ENCODE results near the gene UBE2J2. TPM values are rescaled to one million over a fixed set of nuclear protein-coding genes. Genes with fewer than 3 reads are reported as not detected.

The UBE2J2 gene
- polyA plus RNA-seq, 3 donors: 25.8 to 45.1 (median 39.5) TPM

DNA sequence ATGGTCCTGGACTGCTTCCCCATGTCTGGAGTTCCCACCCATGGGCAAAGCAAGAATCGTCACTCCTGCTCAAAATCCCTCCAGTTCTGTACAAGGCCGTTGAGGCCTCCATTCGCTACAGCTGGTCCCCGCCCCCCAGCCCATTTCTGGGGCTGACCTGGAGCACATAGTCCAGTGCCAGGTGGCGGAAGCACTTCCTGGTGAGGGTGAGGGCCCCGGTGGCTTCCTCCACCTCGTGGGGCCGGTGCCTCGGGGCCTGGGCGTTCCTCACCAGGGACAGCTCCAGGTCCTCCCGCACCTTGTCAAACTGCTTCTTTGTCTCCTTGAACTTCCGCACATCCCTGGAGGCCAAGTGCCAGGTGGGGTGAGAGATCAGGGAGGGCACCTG is 26.7 kb upstream of the UBE2J2 start:
- no peak overlapping the region for H3K27ac ChIP-seq (ENCODE audit: low read depth, low read length)
- 84 to 90% (median 87%) methylated on average over 12 of the region's 12 CpGs for WGBS, 3 donors

DNA sequence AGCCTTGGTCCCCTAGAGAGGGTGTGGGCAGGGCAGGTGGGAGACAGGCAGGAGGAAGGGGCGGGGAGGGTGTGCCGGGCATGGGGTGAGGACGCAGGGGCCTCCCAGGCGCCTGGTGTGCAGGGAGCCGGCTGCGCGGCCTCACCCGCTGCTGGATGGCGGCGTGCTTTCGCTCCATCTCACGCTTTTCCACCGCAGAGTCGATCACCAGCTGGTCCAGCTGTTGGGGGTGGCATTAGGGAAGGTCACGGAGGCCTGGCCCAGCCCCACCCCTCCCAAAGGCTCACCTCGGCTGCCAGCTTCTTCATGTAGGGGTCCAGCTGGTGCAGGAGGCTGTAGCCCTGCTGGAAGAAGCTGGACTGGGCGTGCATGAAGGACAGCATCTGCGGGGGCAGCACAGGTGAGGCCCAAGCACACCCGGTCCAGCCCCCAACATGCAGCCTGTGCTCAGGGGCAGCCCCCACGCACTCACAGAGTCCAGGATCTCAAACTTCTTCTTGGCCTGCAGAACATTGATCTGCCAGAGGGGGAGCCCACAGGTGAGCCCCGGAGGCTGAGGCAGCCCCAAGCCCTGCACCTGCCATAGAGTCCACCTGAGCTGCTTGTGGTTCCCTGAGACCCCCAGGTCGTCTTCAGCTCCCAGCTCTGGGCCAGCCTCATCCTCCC is 26.2 kb upstream of the UBE2J2 start:
- WGBS, 3 donors: 86 to 88% (median 88%) methylated on average over 22 of the region's 22 CpGs
- H3K27ac ChIP-seq (ENCODE audit: low read depth, low read length): no peak overlapping the region

GRCh38 chr1:1298861-1299685 is 25.4 kb upstream of the UBE2J2 start:
- 61 to 76% (median 71%) methylated on average over 25 to 30 of the region's 30 CpGs for WGBS, 3 donors
- H3K27ac ChIP-seq (ENCODE audit: low read depth, low read length): no peak overlapping the region

GRCh38 chr1:1297802-1298424 is 24.3 kb upstream of the UBE2J2 start:
- no peak overlapping the region for H3K27ac ChIP-seq (ENCODE audit: low read depth, low read length)
- 91 to 94% (median 93%) methylated on average over 25 to 31 of the region's 31 CpGs for WGBS, 3 donors

DNA sequence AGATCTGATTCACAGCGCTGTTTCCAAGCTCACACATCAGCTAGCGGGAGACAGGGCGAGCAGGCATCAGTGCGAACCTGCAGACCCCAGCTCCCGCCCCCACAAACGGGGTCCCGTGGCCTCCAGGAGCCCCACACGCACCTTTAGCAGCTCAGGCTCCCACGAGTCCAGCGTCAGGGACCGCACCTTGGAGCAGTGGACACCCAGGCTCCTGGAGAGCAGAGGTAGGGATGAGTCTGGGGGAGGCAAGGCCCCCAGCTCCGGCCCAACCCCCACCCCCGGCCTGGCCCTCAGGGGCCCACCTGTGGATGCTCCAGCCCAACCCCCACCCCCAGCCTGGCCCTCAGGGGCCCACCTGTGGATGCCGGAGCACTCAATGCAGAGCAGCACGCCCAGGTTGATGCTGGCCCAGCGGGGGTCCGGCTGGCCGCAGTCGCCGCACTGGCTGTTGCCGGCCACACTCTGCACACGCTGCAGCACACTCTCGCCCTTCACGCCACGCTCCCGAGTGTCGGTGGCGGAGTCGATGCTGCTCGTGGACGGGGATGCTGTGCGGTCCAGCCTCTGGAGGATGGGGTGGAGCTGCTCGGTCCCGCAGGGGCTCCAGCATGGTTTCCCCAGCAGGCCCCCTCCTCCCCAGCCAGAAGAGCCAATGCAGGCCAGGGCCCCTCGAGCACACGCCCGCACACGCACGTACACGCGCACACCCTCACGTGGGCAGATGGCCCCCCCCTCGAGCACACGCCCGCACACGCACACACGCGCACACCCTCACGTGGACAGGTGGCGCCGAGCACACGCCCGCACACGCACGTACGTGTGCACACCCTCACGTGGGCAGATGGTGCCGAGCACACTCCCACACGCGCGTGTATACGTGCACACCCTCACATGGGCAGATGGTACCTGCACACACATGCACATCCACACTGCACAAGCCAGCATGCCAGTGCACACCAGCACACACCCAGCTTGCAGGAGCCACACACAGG is 22.7 kb upstream of the UBE2J2 start:
- no peak overlapping the region for H3K27ac ChIP-seq (ENCODE audit: low read depth, low read length)
- WGBS, 3 donors: 92 to 96% (median 95%) methylated on average over 58 to 62 of the region's 62 CpGs

DNA sequence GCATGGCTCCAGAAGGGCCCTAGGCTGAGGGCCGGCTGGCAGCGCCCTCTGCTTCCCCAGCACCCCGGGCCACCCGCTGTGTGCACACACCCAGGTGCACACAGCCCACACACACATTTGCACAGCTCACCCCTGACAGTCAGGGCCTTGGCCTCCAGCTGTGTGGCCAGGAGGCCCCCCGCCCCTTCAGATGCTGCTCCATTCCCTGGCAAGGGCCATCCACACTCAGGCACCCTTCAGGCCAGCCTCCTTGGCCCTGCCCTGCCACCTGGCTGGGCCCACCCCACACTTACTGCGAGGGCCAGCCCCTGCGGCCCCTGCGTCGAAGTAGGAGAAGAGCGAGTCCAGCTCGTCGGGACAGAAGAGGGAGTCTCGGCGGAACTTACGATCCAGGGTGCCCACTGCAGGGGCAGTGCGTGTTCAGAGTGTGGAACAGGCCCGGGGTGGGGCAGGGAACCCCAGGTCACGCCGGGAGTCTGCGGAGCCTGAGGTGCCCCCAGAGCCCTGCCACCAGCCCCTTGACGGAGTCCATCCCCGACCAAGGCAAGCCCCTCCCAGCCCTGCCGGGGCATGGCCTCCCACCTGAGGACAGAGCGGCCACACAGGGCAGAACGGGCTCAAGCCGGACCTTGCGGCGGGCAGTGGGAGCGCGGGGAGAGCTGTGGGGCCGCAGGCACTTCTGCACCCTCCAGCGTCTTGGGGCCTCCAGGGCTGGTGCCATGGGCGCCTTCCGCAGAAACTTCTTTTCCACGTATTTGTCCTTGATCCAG is 21.7 kb upstream of the UBE2J2 start:
- WGBS, 3 donors: 94 to 97% (median 94%) methylated on average over 34 to 35 of the region's 35 CpGs

DNA sequence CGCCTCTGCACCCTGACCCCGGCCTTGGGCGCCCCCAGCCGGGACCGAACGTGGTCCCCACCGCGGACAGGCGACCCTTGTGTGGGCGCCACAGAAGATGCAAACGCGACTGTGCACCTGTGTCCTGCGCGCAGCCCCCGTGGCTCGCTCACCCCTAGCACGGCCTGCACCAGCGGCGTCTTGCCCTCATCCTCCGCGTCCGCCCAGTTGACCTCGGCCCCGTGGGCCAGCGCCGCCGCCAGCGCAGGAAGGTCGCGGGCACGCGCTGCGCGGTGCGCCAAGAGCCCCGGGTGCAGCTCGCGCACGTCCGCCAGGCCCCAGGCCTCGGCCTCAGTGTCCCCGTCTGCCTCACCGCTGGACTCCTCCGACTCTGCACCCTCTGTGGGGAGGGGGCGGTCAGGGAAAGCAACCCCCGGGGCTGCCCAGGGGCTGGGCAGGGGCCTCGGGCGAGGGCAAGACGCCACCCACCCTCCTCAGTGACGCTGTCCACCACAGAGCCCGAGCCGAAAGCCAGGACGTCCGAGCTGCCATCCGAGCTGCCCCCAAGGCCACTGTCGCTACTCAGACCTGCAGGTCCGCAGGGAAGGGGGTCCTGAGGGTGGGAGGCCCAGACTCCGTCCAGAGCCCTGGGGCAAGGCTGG is 20.7 kb upstream of the UBE2J2 start:
- 87 to 92% (median 89%) methylated on average over 57 to 58 of the region's 58 CpGs for WGBS, 3 donors

More for the DNA sequence above, 21.7 kb upstream of the UBE2J2 start:
- H3K27ac ChIP-seq (ENCODE audit: low read depth, low read length): no peak overlapping the region

DNA sequence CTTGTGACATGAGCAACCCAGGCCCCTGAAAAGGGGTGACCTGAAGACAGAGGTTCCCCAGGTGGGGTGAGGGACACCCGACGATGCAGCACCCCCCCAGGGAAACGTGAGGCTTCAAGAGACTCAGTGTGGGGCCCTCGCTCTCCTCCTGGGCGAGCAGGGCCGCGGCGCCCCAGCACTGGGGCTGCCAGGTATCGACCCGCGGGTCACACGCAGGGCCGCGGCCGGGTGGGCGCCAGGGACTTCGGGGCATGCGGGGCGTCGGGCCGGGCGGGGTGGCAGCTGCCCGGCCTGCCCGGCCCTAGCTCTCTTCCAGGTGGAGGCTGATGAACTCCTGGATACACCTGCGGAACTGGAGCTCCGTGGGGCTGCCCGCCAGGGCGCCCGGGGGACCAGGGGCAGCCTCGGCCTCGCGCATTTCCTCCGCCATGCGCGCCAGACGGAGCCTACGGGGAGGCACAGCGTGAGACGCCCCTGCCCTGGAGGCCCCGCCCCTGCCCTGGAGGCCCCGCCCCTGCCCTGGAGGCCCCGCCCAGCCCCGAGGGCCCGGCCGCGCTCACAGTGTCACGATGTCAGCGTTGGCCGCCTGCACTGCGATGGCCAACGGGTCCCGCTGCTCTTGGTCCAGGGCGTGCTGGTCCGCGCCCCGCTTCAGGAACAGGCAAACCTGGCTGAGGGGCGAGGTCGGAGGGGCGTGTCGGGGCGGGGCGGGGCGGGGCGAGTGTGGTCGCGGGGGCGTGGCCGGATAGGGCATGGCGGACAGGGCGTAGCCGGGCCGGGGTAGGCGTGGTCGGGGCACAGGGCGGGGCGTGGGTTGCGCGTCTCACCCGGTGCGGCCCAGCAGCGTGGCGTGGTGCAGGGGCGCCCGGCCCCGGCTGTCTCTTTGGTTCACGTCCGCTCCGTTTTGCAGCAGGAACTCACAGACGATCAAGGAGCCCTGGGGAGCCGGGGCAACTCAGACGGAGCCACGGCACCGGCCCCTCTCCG is 19.9 kb upstream of the UBE2J2 start:
- WGBS, 3 donors: 86 to 88% (median 87%) methylated on average over 57 to 94 of the region's 94 CpGs
- H3K27ac ChIP-seq (ENCODE audit: low read depth, low read length): no peak overlapping the region

More for the DNA sequence above, 20.7 kb upstream of the UBE2J2 start:
- H3K27ac ChIP-seq (ENCODE audit: low read depth, low read length): no peak overlapping the region

- WGBS, 3 donors: 88 to 93% (median 91%) methylated on average over 18 of the region's 18 CpGs
- H3K27ac ChIP-seq (ENCODE audit: low read depth, low read length): no peak overlapping the region
These were observed 19.2 kb upstream of the UBE2J2 start for GRCh38 chr1:1292851-1293250.

GRCh38 chr1:1292442-1292779 is 18.8 kb upstream of the UBE2J2 start:
- 77 to 94% (median 88%) methylated on average over 9 of the region's 9 CpGs for WGBS, 3 donors
- H3K27ac ChIP-seq (ENCODE audit: low read depth, low read length): no peak overlapping the region

- WGBS, 3 donors: 30 to 50% (median 33%) methylated on average over 42 to 45 of the region's 45 CpGs
These were observed 18.1 kb upstream of the UBE2J2 start for GRCh38 chr1:1291548-1292441.

DNA sequence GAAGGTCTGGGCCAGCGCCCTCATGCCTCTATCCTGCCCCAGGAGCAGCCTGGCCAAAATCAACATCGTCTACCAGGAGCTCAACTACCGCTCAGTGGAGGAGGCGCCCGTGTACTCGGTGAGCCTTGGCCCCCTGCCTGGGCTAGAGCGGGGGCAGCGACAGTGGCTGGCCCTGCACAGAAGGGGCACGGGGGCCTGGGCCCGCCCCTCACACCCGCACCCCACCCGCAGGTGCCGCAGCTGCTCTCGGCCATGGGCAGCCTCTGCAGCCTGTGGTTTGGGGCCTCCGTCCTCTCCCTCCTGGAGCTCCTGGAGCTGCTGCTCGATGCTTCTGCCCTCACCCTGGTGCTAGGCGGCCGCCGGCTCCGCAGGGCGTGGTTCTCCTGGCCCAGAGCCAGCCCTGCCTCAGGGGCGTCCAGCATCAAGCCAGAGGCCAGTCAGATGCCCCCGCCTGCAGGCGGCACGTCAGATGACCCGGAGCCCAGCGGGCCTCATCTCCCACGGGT is 17.4 kb upstream of the UBE2J2 start:
- no peak overlapping the region for H3K27ac ChIP-seq (ENCODE audit: low read depth, low read length)
- WGBS, 3 donors: 37 to 51% (median 37%) methylated on average over 26 to 28 of the region's 28 CpGs

More at GRCh38 chr1:1291548-1292441, 18.1 kb upstream of the UBE2J2 start:
- no peak overlapping the region for H3K27ac ChIP-seq (ENCODE audit: low read depth, low read length)

DNA sequence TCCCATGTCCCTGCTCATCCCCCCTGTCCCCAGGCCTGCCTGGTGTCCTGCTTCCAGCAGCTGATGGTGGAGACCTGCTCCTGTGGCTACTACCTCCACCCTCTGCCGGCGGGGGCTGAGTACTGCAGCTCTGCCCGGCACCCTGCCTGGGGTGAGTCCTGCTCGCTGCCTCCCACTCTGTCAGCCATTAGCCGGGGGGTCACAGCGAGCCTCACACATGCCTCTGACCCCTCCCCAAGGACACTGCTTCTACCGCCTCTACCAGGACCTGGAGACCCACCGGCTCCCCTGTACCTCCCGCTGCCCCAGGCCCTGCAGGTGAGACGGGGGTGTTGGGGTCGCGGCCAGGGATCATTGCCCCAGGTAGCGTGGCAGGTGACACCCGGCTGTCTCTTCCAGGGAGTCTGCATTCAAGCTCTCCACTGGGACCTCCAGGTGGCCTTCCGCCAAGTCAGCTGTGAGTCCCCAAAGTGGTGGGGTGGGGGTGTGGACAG is 16.6 kb upstream of the UBE2J2 start:
- WGBS, 3 donors: 41 to 66% (median 62%) methylated on average over 15 of the region's 15 CpGs
- no peak overlapping the region for H3K27ac ChIP-seq (ENCODE audit: low read depth, low read length)

GRCh38 chr1:1287288-1288110 is 13.8 kb upstream of the UBE2J2 start:
- 71 to 84% (median 81%) methylated on average over 43 to 46 of the region's 46 CpGs for WGBS, 3 donors
- H3K27ac ChIP-seq (ENCODE audit: low read depth, low read length): no peak overlapping the region

All from adipose tissue (tissue), 3 donors.